Neural cell (in vitro differentiated cells): ENCODE measurements around the gene ARNT2. TPM values are rescaled to one million over a fixed set of nuclear protein-coding genes. Genes with fewer than 3 reads are reported as not detected.

Experiments used
- H2AFZ ChIP-seq: fragments of 200-600, 300-800 bp; sonication (generic), shearing (Covaris generic); 2 replicates; pipeline ENCODE4 v1.6.0; 2014; ENCODE audit warnings: low read depth, mild to moderate bottlenecking, antibody characterized with exemption, low read length, moderate library complexity
- H3F3A ChIP-seq: fragments of 200-600 bp; shearing (Covaris generic); 2 replicates; pipeline ENCODE4 v1.6.1; 2016; ENCODE audit warnings: mild to moderate bottlenecking, moderate library complexity, mixed read lengths, antibody characterized with exemption, low read length; ENCODE audit not compliant: insufficient read depth, poor library complexity, severe bottlenecking
- H3K27ac ChIP-seq: fragments of 200-600, 300-800 bp; sonication (generic), shearing (Covaris generic); 2 replicates; pipeline ENCODE4 v1.5.1; 2014; ENCODE audit warnings: mild to moderate bottlenecking, low read length, moderate library complexity
- H3K27me3 ChIP-seq: fragments of 300-800, 200-600 bp; sonication (generic), shearing (Covaris generic); 2 replicates; pipeline ENCODE4 v1.6.0; 2014; ENCODE audit warnings: mild to moderate bottlenecking, low read depth, low read length, moderate library complexity; ENCODE audit not compliant: insufficient read depth
- H3K36me3 ChIP-seq: fragments of 300-800, 200-600 bp; sonication (generic), shearing (Covaris generic); 2 replicates; pipeline ENCODE4 v1.5.1; 2014; ENCODE audit warnings: mild to moderate bottlenecking, antibody characterized with exemption, low read length, moderate library complexity; ENCODE audit not compliant: insufficient read depth
- H3K4me2 ChIP-seq: fragments of 300-800, 200-600 bp; sonication (generic), shearing (Covaris generic); 2 replicates; pipeline ENCODE4 v1.6.0; 2014; ENCODE audit warnings: mild to moderate bottlenecking, low read length
- H3K4me3 ChIP-seq: fragments of 300-800, 200-600 bp; sonication (generic), shearing (Covaris generic); 2 replicates; pipeline ENCODE4 v1.5.1; 2014; ENCODE audit warnings: mild to moderate bottlenecking, low read length, moderate library complexity
- H3K79me2 ChIP-seq: fragments of 200-600 bp; shearing (Covaris generic); replicated peaks from 2 replicates; pipeline ENCODE4 v1.6.0; 2014; ENCODE audit warnings: mild to moderate bottlenecking, low read length, moderate library complexity; ENCODE audit not compliant: insufficient read depth
- H3K9ac ChIP-seq: fragments of 300-800, 200-600 bp; sonication (generic), shearing (Covaris generic); 2 replicates; pipeline ENCODE4 v1.6.1; 2016; ENCODE audit warnings: mild to moderate bottlenecking, low read length, mixed read lengths
- H3K9me2 ChIP-seq: fragments of 200-600 bp; shearing (Covaris generic); 2 replicates; pipeline ENCODE4 v1.6.1; 2016; ENCODE audit warnings: mild to moderate bottlenecking, low read length, mixed read lengths; ENCODE audit not compliant: insufficient read depth
- H3K9me3 ChIP-seq: fragments of 200-600, 300-800 bp; sonication (generic), shearing (Covaris generic); 2 replicates; pipeline ENCODE4 v1.6.1; 2016; ENCODE audit warnings: mild to moderate bottlenecking, mixed run types, low read length, moderate library complexity, mixed read lengths
- H4K20me1 ChIP-seq: fragments of 200-600 bp; shearing (Covaris generic); 2 replicates; pipeline ENCODE4 v1.6.1; 2016; ENCODE audit warnings: mild to moderate bottlenecking, mixed run types; ENCODE audit not compliant: insufficient read depth
- EP300 ChIP-seq: fragments of 450-650 bp; conservative IDR thresholded peaks from 2 replicates; pipeline ENCODE4 v1.6.1; 2014; ENCODE audit warnings: antibody characterized with exemption, mild to moderate bottlenecking, moderate library complexity; ENCODE audit not compliant: poor library complexity, severe bottlenecking
- EZH2 ChIP-seq: fragments of 200-600, 300-800 bp; shearing (Covaris generic), sonication (generic); IDR thresholded peaks from 2 replicates; pipeline ENCODE4 v1.6.1; 2014; ENCODE audit warnings: antibody characterized with exemption, low read length, borderline replicate concordance, mild to moderate bottlenecking; ENCODE audit not compliant: insufficient read depth, poor library complexity, severe bottlenecking
- MXI1 ChIP-seq: fragments of 450-650 bp; conservative IDR thresholded peaks from 2 replicates; pipeline ENCODE4 v1.6.1; 2014; ENCODE audit warnings: antibody characterized with exemption, mild to moderate bottlenecking; ENCODE audit not compliant: poor library complexity, severe bottlenecking
- POLR2AphosphoS5 ChIP-seq: IDR thresholded peaks from 2 replicates; pipeline ENCODE4 v1.6.1; 2012
- RAD21 ChIP-seq: fragments of 450-650 bp; conservative IDR thresholded peaks from 2 replicates; pipeline ENCODE4 v1.6.1; 2014; ENCODE audit warnings: antibody characterized with exemption, mild to moderate bottlenecking, moderate library complexity
- SMC3 ChIP-seq: fragments of 450-650 bp; conservative IDR thresholded peaks from 2 replicates; pipeline ENCODE4 v1.6.1; 2014; ENCODE audit warnings: antibody characterized with exemption, mild to moderate bottlenecking, moderate library complexity; ENCODE audit not compliant: poor library complexity
- TAF1 ChIP-seq: IDR thresholded peaks from 2 replicates; pipeline ENCODE4 v1.6.1; 2012; ENCODE audit warnings: low read depth
- polyA plus RNA-seq: library from polyadenylated mRNA; depleted of rRNA; stranded (reverse); fragments of >200 nt; gene quantifications from 2 replicates; pipeline ENCODE4 v1.2.3, GENCODE V29; 2014
- TF ChIP-seq, protein P1 (sequence below): fragments of 450-650 bp; IDR thresholded peaks from 2 replicates; pipeline ENCODE4 v1.5.1; 2014; ENCODE audit warnings: antibody characterized with exemption, mild to moderate bottlenecking, moderate library complexity; ENCODE audit not compliant: poor library complexity, severe bottlenecking

ARNT2 gene
- polyA plus RNA-seq, 1 donor from 2014 or later, result 41.2 TPM

GRCh38 chr15:80527961-80528360 is 123.8 kb downstream of the ARNT2 start:
- Histone ChIP-seq H3K9me3 (no peaks in the 10 kb centered on the region), H3K4me3 (no peak overlapping the region), H3K27me3 (no peaks in the 10 kb centered on the region), H3K27ac (no peak overlapping the region), H4K20me1 (no peaks in the 10 kb centered on the region), H3K79me2 (no peaks in the 10 kb centered on the region), H3K9me2 (no peaks in the 10 kb centered on the region), H3K9ac (no peak overlapping the region), H3K4me2 (no peak overlapping the region), H2AFZ (no peak overlapping the region), H3F3A (no peaks in the 10 kb centered on the region), H3K36me3 (peaks cover 6% of the 10 kb centered on the region)
- TF ChIP-seq RAD21 (no peak), EZH2 (no peak)

- Histone ChIP-seq H3K9ac (no peak overlapping the region), H3F3A (no peaks in the 10 kb centered on the region), H3K79me2 (no peaks in the 10 kb centered on the region), H3K36me3 (peaks cover 13% of the 10 kb centered on the region), H3K9me3 (peaks cover 8% of the 10 kb centered on the region), H2AFZ (no peak overlapping the region), H3K9me2 (no peaks in the 10 kb centered on the region), H3K27me3 (no peaks in the 10 kb centered on the region), H3K4me2 (no peak overlapping the region), H3K27ac (no peak overlapping the region), H3K4me3 (no peak overlapping the region), H4K20me1 (no peaks in the 10 kb centered on the region)
- no peak for TF ChIP-seq SMC3
- TF ChIP-seq EP300, result no peak
Observed at GRCh38 chr15:80530737-80531365, 126.7 kb downstream of the ARNT2 start.

GRCh38 chr15:80531388-80531787 is 127.2 kb downstream of the ARNT2 start:
- peaks cover 13% of the 10 kb centered on the region for H3K36me3 ChIP-seq
- TF ChIP-seq EZH2 (no peak), RAD21 (no peak), MXI1 (no peak), POLR2AphosphoS5 (no peak), TAF1 (no peak)
- TF ChIP-seq, protein P1, sequence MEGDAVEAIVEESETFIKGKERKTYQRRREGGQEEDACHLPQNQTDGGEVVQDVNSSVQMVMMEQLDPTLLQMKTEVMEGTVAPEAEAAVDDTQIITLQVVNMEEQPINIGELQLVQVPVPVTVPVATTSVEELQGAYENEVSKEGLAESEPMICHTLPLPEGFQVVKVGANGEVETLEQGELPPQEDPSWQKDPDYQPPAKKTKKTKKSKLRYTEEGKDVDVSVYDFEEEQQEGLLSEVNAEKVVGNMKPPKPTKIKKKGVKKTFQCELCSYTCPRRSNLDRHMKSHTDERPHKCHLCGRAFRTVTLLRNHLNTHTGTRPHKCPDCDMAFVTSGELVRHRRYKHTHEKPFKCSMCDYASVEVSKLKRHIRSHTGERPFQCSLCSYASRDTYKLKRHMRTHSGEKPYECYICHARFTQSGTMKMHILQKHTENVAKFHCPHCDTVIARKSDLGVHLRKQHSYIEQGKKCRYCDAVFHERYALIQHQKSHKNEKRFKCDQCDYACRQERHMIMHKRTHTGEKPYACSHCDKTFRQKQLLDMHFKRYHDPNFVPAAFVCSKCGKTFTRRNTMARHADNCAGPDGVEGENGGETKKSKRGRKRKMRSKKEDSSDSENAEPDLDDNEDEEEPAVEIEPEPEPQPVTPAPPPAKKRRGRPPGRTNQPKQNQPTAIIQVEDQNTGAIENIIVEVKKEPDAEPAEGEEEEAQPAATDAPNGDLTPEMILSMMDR, result no peak
- H3K4me2 ChIP-seq, result no peak overlapping the region
- H3K79me2 ChIP-seq, result no peaks in the 10 kb centered on the region
- no peak overlapping the region for H3K27ac ChIP-seq
- peaks cover 8% of the 10 kb centered on the region for H3K9me3 ChIP-seq
- no peaks in the 10 kb centered on the region for H3F3A ChIP-seq
- H2AFZ ChIP-seq, result no peak overlapping the region
- no peaks in the 10 kb centered on the region for H3K9me2 ChIP-seq
- H3K27me3 ChIP-seq, result no peaks in the 10 kb centered on the region
- H3K4me3 ChIP-seq, result no peak overlapping the region
- H4K20me1 ChIP-seq, result no peaks in the 10 kb centered on the region
- no peak overlapping the region for H3K9ac ChIP-seq

GRCh38 chr15:80531796-80532195 is 127.6 kb downstream of the ARNT2 start:
- peaks cover 8% of the 10 kb centered on the region for H3K9me3 ChIP-seq
- no peak overlapping the region for H3K4me3 ChIP-seq
- TF ChIP-seq MXI1 (no peak), SMC3 (no peak)
- TF ChIP-seq, protein P1, result no peak
- H3F3A ChIP-seq, result no peaks in the 10 kb centered on the region
- no peaks in the 10 kb centered on the region for H3K27me3 ChIP-seq
- H3K4me2 ChIP-seq, result no peak overlapping the region
- H3K9me2 ChIP-seq, result no peaks in the 10 kb centered on the region
- H3K27ac ChIP-seq, result no peak overlapping the region
- no peaks in the 10 kb centered on the region for H4K20me1 ChIP-seq
- no peak overlapping the region for H2AFZ ChIP-seq
- peaks cover 12% of the 10 kb centered on the region for H3K36me3 ChIP-seq
- no peaks in the 10 kb centered on the region for H3K79me2 ChIP-seq
- H3K9ac ChIP-seq, result no peak overlapping the region
